NCI-H748 (cell line): Measurements from ENCODE around the gene LRRC61.

Experiments used
- DNase-seq: peaks from one replicate; lab custom pipeline; 2025; ENCODE audit not compliant: unreplicated experiment; lab: John Stamatoyannopoulos, UW

Gene LRRC61

DNA sequence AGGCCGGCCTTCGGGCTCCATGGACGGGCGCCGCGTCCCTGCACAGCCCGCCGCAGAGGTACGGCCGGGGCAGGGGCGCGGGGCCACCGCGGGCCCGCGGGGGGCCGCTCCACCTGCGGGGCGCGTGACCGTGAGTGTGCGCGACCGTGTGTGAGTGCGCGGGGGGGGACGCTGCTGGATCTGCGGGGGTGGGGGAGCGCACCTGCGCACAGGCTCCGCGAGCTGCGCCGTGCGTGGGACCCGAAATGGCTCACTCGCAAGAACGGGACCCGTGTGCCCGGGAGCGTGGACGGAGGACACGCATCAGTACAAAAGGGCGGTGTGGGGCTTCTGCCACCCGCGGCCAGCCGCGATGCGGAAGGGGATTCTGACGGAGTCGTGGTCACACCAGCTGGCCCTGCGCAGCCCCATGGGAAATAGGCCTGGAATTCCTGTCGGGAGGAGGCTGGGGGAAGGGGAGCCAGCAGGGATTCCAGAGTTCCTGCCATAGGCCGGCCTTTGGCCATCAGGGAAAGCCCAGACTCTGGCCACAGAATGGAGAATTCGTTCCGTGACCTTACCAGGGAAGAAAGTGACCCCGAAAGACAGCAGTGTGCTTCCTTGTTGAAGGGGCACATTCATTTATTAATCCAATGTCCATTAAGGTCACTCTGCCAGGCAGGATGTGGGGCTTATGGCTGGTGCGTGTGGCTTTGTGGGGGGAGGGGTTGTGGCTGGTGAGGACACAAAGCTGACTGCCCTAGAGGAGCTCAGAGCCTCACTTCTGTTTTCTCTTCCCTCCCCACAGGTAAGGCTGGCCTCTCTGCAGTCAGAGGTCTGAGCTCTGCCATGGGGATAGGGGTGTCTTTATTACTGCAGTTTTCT lies 46.0 kb downstream of the LRRC61 start:
- DNase-seq = peak; percentile 70

- no peak for DNase-seq
These were observed 46.8 kb downstream of the LRRC61 start for GRCh38 chr7:150369748-150370501.

GRCh38 chr7:150370612-150371071 lies 47.5 kb downstream of the LRRC61 start:
- DNase-seq = no peak

DNA sequence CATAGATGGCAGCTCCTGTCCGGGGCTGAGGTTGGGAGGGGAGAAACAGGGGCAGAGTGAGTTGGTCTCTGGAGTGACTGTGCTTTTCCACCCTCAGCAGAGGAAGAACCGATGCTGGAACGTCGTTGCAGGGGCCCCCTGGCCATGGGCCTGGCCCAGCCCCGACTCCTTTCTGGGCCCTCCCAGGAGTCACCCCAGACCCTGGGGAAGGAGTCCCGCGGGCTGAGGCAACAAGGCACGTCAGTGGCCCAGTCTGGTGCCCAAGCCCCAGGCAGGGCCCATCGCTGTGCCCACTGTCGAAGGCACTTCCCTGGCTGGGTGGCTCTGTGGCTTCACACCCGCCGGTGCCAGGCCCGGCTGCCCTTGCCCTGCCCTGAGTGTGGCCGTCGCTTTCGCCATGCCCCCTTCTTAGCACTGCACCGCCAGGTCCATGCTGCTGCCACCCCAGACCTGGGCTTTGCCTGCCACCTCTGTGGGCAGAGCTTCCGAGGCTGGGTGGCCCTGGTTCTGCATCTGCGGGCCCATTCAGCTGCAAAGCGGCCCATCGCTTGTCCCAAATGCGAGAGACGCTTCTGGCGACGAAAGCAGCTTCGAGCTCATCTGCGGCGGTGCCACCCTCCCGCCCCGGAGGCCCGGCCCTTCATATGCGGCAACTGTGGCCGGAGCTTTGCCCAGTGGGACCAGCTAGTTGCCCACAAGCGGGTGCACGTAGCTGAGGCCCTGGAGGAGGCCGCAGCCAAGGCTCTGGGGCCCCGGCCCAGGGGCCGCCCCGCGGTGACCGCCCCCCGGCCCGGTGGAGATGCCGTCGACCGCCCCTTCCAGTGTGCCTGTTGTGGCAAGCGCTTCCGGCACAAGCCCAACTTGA lies 48.2 kb downstream of the LRRC61 start:
- no peak for DNase-seq

DNA sequence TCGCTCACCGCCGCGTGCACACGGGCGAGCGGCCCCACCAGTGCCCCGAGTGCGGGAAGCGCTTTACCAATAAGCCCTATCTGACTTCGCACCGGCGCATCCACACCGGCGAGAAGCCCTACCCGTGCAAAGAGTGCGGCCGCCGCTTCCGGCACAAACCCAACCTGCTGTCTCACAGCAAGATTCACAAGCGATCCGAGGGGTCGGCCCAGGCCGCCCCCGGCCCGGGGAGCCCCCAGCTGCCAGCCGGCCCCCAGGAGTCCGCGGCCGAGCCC lies 48.8 kb downstream of the LRRC61 start:
- no peak for DNase-seq

DNA sequence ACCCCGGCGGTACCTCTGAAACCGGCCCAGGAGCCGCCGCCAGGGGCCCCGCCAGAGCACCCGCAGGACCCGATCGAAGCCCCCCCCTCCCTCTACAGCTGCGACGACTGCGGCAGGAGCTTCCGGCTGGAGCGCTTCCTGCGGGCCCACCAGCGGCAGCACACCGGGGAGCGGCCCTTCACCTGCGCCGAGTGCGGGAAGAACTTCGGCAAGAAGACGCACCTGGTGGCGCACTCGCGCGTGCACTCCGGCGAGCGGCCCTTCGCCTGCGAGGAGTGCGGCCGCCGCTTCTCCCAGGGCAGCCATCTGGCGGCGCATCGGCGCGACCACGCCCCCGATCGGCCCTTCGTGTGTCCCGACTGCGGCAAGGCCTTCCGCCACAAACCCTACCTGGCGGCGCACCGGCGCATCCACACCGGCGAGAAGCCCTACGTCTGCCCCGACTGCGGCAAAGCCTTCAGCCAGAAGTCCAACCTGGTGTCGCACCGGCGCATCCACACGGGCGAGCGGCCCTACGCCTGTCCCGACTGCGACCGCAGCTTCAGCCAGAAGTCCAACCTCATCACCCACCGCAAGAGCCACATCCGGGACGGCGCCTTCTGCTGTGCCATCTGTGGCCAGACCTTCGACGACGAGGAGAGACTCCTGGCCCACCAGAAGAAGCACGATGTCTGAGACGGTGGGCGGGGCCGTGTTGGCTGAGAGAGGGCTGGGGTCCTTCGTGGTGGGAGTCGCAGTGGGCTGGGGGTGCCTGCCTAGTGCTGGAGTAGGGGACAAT lies 49.3 kb downstream of the LRRC61 start:
- no peak for DNase-seq

GRCh38 chr7:150373049-150373801 lies 50.1 kb downstream of the LRRC61 start:
- no peak for DNase-seq

DNA sequence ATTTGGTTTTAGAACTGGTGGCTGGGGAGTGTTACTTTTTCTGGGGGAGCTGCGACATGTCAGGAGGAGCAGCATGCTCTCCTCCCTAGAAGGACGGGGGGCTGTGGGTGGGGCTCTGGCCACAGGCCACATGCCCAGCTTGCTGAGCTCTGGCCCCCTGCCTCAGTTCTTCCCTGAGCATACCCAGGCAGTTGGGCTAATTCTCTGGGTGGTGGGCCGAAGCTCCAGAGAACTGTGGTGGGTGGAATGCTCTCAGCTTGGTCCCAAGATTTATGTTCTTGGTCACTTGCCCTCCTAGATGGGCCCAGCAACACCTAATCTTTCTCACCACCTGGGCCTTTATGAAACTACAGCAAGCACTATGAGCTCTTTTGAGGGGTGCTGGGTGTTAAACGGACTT lies 50.9 kb downstream of the LRRC61 start:
- no peak for DNase-seq

- DNase-seq = no peak
These were observed 51.3 kb downstream of the LRRC61 start for GRCh38 chr7:150374472-150374871.

- no peak for DNase-seq
These were observed 52.7 kb downstream of the LRRC61 start for GRCh38 chr7:150375662-150376521.

DNA sequence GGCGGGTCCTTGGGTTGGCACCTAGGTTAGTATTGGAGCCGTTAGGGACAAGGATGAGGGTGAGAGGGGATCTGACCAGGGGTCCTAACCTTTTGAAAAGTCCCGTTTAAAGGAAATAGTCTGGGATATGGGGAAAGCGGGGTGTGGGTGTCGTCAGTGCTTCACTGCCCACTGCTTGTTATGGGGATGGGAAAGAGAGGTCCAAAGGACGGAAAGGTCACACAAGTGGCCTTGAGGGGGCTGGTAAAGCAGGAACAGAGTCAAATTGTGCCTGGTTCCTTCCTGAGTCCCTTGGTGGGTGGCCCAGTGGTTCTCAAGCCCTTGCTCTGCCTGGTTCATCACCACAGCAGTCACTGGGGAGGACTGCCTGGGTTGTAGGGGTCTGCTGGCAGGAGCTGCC lies 53.4 kb downstream of the LRRC61 start:
- no peak for DNase-seq

DNA sequence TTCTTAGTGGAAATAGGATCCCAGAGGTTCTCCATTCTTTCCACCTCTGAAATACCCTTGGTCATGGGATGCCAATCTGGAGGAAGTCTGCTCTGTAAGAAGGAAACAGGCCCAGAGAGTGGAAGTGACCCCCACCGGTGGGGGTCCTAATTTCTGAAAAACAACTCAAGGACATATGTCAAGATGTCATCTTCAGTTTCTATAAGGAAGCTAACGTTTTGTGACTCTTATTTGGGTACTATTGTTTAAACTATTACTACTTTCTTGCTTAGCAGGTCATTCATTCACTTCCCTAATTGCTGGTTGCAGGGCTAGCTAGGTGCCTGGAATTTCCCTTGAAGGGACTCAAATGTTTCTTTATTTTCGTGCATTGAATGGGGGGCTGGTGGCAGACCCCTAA lies 54.0 kb downstream of the LRRC61 start:
- DNase-seq = no peak

GRCh38 chr7:150377635-150378034 lies 54.5 kb downstream of the LRRC61 start:
- DNase-seq = no peak

- peak; percentile 82 for DNase-seq
These were observed 55.1 kb downstream of the LRRC61 start for GRCh38 chr7:150378115-150378852.

GRCh38 chr7:150378853-150379440 lies 55.8 kb downstream of the LRRC61 start, which contains the start of gene ZNF775:
TSS of gene ZNF775 (plus strand) at chr7:150379330. CDS start at chr7:150388471, 9,141 bp downstream.
- peak; percentile 98 for DNase-seq

DNA sequence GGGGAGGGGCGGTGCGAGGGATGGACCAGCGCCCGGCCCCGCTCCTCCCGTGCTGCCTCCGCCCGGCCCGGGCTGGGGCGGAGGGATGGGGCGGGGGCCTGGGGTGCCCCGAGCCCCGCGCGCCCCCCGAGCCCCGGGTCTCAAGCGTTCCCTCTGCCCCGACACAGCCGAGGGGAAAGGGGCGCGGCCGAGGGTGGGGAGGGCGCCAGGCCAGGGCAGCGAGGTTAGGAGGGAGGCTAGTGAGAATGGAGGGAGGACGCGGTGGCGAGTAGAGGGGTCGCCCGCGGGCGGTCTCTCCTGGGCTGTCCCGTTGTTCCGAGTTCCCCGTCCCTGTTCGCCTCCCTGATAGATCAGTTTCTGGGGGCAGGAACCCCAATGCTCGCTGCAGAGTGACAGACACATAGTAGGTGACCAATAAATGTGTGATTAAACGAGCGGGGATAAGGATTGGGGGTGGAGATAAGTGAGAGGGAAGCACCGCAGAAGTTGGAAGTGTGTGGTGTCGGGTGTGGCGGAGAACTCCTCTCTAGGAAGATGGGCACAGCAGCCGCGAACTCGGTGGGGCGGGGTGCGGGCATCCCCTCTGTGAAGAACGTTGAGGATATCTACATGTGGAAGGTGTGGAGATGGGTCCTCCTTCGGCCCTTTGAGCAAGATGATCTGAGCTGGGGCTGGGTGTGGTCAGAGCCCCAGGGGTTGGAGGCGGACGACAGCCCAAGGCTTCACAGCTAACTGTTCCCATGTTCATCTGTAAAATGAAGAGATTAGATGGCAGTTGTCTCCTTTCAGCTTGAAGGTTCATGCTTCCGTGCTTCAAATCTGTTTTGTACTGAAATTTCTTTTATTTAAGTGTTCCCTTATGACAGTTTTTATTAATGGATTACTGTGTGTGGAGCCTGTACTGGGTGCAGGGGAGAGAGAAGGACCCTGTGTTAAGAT lies 56.6 kb downstream of the LRRC61 start:
- peak; percentile 49 for DNase-seq

DNA sequence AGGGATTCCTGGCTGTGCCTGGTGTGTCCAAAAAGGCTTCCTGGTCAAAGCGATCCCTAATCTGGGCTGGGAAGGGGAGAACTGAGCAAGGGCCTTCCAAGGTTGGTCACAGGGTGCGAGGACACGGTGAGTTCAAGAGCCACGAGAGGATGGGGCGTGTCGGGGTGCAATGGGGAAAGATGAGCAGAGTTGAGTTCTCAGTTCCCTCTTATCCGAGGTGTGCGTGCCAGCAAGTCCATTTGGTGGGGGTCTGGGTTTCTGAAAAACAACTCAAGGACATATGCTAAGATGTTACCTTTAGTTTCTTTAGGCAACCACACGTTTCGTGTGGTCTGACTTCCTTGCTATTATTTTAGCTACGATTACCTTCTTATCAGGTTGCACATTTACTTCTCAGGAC lies 57.3 kb downstream of the LRRC61 start:
- no peak for DNase-seq
